Stimulated activated CD8-positive, alpha-beta memory T cell treated with anti-CD3 and anti-CD28 coated beads, Interleukin-7, amount 100 ng/mL, for 4 hours (primary cell): ENCODE results near the gene ABCB11.

Source experiments
- DNase-seq, 2 donors: peaks; one replicate each; pipeline ENCODE4 v3.0.0-alpha.2; 2020; ENCODE audit warnings: low read depth in 2 of 2

Gene ABCB11

DNA sequence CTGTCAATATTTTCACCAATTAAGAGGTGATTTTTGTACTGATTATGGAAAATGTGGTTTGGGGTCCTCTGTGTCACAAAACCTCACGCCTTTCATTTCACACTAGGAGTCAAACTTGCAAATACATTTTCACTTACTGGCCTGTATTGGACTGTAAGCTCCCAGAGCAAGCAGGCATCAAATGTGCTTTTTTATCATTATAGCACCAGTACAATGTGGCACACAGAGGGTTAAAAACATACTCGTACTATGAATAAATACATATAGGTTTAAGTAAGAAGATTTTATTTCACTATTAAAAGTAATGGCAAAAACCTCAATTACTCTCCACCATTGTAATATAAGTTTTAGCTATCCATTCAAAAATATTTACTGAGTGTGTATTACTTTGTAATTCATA is 56.7 kb downstream of the ABCB11 start:
- no peak for DNase-seq

DNA sequence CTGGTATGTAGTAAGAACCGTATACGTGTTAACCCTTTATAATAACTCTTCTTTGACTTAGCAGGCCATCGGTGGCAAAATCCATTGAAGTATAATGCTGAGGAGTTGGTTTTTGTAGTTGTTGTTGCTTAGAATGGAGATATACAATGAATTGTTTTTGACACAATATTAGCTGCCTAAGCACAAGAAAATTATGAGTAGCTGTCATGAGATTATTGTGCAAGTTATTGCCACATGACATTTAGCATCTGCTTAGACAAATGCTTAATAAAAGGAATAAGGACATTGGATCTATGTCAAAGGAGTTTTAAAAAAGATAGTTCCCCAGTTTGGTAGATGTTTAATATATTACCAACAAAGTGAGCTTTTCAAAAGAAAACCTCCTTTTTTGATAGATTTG is 59.9 kb downstream of the ABCB11 start:
- no peak for DNase-seq

- DNase-seq, result no peak
These were observed 60.4 kb downstream of the ABCB11 start for GRCh38 chr2:168970711-168971233.

- DNase-seq, result no peak
These were observed 61.3 kb downstream of the ABCB11 start for GRCh38 chr2:168969865-168970264.

GRCh38 chr2:168968342-168968741 is 62.8 kb downstream of the ABCB11 start:
- no peak for DNase-seq

DNA sequence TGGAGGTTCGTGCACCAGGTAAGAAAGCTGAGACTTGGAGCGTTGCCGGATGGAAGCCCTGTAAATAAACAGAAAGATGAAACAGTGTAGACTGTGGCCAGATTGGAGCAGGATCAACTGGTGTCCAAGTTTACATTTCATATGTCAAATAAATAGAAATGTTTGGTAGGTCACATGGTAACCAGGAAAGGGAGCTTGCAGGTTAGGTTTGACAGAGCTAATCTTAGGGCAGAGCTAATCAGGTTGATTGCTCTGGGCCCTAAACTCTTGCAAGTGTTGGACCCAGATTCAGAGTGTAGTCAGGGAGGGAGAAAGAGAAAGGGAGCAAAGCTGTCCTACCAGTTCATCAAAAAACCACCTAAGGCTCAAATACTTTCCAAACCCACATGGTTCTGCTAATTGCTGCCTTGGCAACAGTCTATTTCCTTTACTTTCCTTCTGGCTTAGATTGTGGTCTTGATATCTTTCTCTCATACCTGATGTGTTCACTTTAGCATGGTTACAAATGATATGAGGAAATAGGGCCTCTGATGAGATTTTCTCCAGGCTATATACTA is 66.8 kb downstream of the ABCB11 start:
- DNase-seq, result no peak

- DNase-seq, result no peak
These were observed 68.5 kb downstream of the ABCB11 start for GRCh38 chr2:168962636-168963035.

DNA sequence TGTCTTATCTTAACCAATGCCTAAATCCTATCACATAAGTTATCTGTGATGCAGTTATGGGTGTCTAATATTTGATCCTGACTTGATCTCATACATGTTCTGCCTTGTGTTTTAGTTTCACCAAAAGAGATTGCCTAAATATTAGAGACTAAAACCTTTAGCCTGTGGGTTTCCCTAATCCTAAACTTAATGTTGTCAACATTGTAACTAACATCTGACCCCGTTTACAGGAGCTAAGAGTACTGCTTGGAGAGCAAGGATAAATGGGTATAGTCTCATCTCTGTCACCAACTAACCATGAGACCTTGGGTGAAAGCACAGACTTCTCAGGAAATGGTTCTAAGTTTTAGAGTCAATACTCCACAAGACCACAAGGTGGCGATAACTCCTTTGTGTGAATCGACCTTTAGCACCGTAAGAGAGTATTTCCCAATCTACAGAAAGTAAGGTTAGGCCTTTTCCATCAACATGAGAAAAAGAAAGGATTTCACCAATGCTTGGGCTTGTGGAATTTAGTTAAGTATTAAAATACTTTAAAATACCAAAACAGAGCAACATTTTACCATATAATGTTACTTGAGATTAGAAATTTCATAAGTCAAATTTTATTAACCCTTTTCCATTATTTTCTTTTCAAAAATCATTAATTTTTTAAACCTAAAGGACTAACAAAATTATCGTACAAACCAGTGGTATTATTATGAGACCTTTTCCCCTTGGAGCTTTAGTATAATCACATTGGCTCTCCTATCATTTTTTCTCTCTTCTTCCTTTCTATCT is 69.5 kb downstream of the ABCB11 start:
- DNase-seq, result no peak

- no peak for DNase-seq
These were observed 74.7 kb downstream of the ABCB11 start for GRCh38 chr2:168956392-168956791.

GRCh38 chr2:168955321-168955720 is 75.8 kb downstream of the ABCB11 start:
- DNase-seq, result no peak

- DNase-seq, result no peak
These were observed 76.9 kb downstream of the ABCB11 start for GRCh38 chr2:168954256-168954655.

DNA sequence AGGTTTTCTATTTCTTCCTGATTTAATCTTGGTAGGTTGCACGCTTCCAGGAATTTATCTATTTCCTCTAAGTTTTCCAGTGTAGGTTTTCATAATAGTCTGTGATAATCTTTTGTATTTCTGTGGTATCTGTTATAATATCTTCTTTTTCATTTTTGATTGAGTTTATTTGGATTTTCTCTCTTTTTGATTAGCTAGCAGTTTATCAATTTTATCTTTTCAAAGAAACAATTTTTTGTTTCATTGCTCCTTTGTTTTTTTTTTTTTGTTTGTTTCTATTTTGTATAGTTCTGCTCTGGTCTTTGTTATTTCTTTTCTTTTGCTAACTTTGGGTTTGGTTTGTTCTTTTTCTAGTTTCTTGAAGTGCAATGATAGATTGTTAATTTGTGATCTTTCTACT is 78.7 kb downstream of the ABCB11 start:
- DNase-seq, result no peak

- no peak for DNase-seq
These were observed 79.3 kb downstream of the ABCB11 start for GRCh38 chr2:168951871-168952270.

- DNase-seq, result no peak
These were observed 81.8 kb downstream of the ABCB11 start for GRCh38 chr2:168949324-168949723.

- no peak for DNase-seq
These were observed 82.4 kb downstream of the ABCB11 start for GRCh38 chr2:168948621-168949212.

DNA sequence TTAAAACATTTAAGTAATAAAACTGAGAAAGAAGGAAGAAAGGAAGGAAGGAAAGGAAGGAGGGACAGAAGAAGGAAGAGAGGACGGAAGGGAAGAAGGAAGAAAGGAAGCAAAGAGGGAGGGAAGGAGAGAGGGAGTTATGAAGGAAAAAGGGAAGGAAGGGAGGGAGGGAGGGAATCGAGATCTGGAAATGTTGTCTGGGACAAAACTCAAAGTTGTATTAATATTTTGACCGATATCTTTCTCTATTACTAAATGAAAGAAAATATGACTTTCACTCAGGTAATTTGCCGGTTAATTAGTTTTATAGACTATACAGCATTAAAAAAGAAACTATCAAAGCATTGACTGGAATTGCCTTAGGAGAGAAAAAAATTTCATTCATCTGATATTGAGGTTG is 85.6 kb downstream of the ABCB11 start:
- DNase-seq, result no peak

DNA sequence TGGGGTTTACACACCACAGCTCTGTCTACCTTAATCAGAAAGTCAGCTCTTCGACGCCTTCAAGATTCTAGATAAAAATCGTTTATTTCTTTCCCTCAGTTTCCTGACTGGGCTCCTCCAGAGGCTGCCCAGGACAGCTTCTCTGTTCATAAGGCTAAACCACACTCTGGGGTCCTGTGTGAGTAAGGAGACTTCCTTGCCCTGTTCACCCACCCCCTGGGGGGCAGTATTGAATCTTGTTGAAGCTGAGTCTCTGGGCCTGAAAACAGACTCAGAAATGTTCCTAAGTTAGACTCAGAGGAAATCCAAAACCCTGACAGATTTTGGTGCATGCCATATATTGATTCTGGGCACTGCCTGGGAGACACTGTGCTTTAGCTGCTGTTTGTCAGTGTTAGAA is 87.1 kb downstream of the ABCB11 start:
- DNase-seq, result no peak

DNA sequence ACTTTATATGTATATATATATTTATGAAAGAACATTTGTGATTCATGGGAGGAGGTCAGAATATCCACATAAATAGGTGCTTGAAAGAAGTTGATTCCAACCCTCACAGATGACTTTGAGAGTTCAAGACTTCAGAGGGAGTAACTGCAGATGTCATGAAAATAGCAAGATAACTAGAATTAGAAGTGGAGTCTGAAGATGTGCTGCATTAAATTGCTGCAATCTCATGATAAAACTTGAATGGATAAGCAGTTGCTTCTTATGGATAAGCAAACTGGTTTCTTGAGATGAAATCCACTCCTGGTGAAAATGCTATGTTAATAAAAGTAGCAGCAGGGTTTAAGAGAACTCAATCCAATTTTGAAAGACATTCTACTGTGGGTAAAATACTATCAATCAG is 89.8 kb downstream of the ABCB11 start:
- DNase-seq, result no peak

GRCh38 chr2:168939918-168940317 is 91.2 kb downstream of the ABCB11 start:
- no peak for DNase-seq

GRCh38 chr2:168939061-168939460 is 92.1 kb downstream of the ABCB11 start:
- DNase-seq, result no peak

GRCh38 chr2:168935810-168936581 is 95.1 kb downstream of the ABCB11 start:
- DNase-seq, result no peak

DNA sequence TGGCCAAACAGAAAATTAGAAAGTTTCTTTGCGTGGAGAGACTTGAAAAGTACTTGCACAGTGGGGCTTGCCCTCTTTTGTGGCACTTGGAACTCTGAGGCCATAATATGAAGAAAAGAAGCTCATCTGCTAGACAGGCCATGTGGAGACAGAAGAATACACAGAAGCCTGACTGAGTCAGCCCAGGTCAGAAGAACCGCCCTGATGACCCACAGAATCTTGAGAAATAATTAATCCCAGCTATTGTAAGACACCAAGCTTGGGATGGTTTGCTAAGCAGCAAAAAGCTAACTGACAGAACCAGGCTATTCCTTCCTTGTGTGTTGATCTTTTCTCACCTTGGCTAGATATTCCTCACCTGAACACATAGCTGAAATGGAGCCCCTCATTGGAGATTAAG is 96.3 kb downstream of the ABCB11 start:
- no peak for DNase-seq
